ENCODE measurements around the gene GRIN1.
"Not testable (repeated sequence)": the region's sequence is repeated elsewhere in the genome, so short reads cannot be mapped to it uniquely, and the experiment has no call there.

GRIN1 gene

GRCh38 chr9:137114613-137115393 is 24.2 kb upstream of the GRIN1 start, which contains the start of gene DPP7:
TSS of gene DPP7 (minus strand) at chr9:137114733. CDS start at chr9:137114713, 20 bp downstream.
- TF ChIP-seq JUND (IDR thresholded peaks at IDR 0.05; ENCODE audit: low read depth) = no peak
- DNase-seq (ENCODE audit: low read depth in 1 of 2, low spot score in 1 of 2) = peak; percentile 83 to 98
- in situ Hi-C loops (cut with HindIII; ENCODE audit: low pct_unique_long_range_greater_than_20kb, low sequenced_read_pairs) = no loop called here

GRCh38 chr9:137115394-137116026 is 23.4 kb upstream of the GRIN1 start:
- no peak for DNase-seq (ENCODE audit: low read depth in 1 of 2, low spot score in 1 of 2)
- in situ Hi-C loops (cut with HindIII; ENCODE audit: low pct_unique_long_range_greater_than_20kb, low sequenced_read_pairs) = no loop called here
- TF ChIP-seq JUND (IDR thresholded peaks at IDR 0.05; ENCODE audit: low read depth) = no peak

GRCh38 chr9:137116027-137116507 is 22.9 kb upstream of the GRIN1 start:
- DNase-seq (ENCODE audit: low read depth in 1 of 2, low spot score in 1 of 2) = peak in 1 of 2 experiments; percentile 52

GRCh38 chr9:137116728-137117127 is 22.2 kb upstream of the GRIN1 start:
- in situ Hi-C loops (cut with HindIII; ENCODE audit: low pct_unique_long_range_greater_than_20kb, low sequenced_read_pairs) = no loop called here
- no peak for DNase-seq (ENCODE audit: low read depth in 1 of 2, low spot score in 1 of 2)
- TF ChIP-seq JUND (IDR thresholded peaks at IDR 0.05; ENCODE audit: low read depth) = no peak

More at GRCh38 chr9:137116027-137116507, 22.9 kb upstream of the GRIN1 start:
- no peak for TF ChIP-seq JUND (IDR thresholded peaks at IDR 0.05; ENCODE audit: low read depth)
- in situ Hi-C loops (cut with HindIII; ENCODE audit: low pct_unique_long_range_greater_than_20kb, low sequenced_read_pairs) = no loop called here

- DNase-seq (ENCODE audit: low read depth in 1 of 2, low spot score in 1 of 2) = no peak
- in situ Hi-C loops (cut with HindIII; ENCODE audit: low pct_unique_long_range_greater_than_20kb, low sequenced_read_pairs) = no loop called here
- no peak for TF ChIP-seq JUND (IDR thresholded peaks at IDR 0.05; ENCODE audit: low read depth)
Observed at GRCh38 chr9:137117269-137117731, 21.7 kb upstream of the GRIN1 start.

GRCh38 chr9:137118092-137118603 is 20.8 kb upstream of the GRIN1 start:
- in situ Hi-C loops (cut with HindIII; ENCODE audit: low pct_unique_long_range_greater_than_20kb, low sequenced_read_pairs); DNase-seq (ENCODE audit: low read depth in 1 of 2, low spot score in 1 of 2): not testable (repeated sequence)

GRCh38 chr9:137121927-137122795 is 16.8 kb upstream of the GRIN1 start:
- DNase-seq (ENCODE audit: low read depth in 1 of 2, low spot score in 1 of 2); in situ Hi-C loops (cut with HindIII; ENCODE audit: low pct_unique_long_range_greater_than_20kb, low sequenced_read_pairs): not testable (repeated sequence)

- in situ Hi-C loops (cut with HindIII; ENCODE audit: low pct_unique_long_range_greater_than_20kb, low sequenced_read_pairs); DNase-seq (ENCODE audit: low read depth in 1 of 2, low spot score in 1 of 2): not testable (repeated sequence)
Observed at GRCh38 chr9:137122796-137123467, 16.0 kb upstream of the GRIN1 start.

GRCh38 chr9:137123468-137123837 is 15.5 kb upstream of the GRIN1 start:
- no peak for DNase-seq (ENCODE audit: low read depth in 1 of 2, low spot score in 1 of 2)
- in situ Hi-C loops (cut with HindIII; ENCODE audit: low pct_unique_long_range_greater_than_20kb, low sequenced_read_pairs) = no loop called here
- TF ChIP-seq JUND (IDR thresholded peaks at IDR 0.05; ENCODE audit: low read depth) = no peak

- in situ Hi-C loops (cut with HindIII; ENCODE audit: low pct_unique_long_range_greater_than_20kb, low sequenced_read_pairs) = not testable (repeated sequence)
Observed at GRCh38 chr9:137123952-137124462, 14.9 kb upstream of the GRIN1 start.

GRCh38 chr9:137126786-137127185 is 12.2 kb upstream of the GRIN1 start:
- DNase-seq (ENCODE audit: low read depth in 1 of 2, low spot score in 1 of 2) = no peak
- in situ Hi-C loops (cut with HindIII; ENCODE audit: low pct_unique_long_range_greater_than_20kb, low sequenced_read_pairs) = no loop called here
- TF ChIP-seq JUND (IDR thresholded peaks at IDR 0.05; ENCODE audit: low read depth) = no peak

More at GRCh38 chr9:137123952-137124462, 14.9 kb upstream of the GRIN1 start:
- DNase-seq (ENCODE audit: low read depth in 1 of 2, low spot score in 1 of 2) = not testable (repeated sequence)
